NCI-H69 (cell line): ENCODE data around the gene GSE1.
A peak's percentile ranks its signal among the peaks of the same experiment; 100 is the strongest.

ENCODE experiments used
- DNase-seq: peaks from one replicate; lab custom pipeline; 2025; lab: John Stamatoyannopoulos, UW

Gene GSE1

DNA sequence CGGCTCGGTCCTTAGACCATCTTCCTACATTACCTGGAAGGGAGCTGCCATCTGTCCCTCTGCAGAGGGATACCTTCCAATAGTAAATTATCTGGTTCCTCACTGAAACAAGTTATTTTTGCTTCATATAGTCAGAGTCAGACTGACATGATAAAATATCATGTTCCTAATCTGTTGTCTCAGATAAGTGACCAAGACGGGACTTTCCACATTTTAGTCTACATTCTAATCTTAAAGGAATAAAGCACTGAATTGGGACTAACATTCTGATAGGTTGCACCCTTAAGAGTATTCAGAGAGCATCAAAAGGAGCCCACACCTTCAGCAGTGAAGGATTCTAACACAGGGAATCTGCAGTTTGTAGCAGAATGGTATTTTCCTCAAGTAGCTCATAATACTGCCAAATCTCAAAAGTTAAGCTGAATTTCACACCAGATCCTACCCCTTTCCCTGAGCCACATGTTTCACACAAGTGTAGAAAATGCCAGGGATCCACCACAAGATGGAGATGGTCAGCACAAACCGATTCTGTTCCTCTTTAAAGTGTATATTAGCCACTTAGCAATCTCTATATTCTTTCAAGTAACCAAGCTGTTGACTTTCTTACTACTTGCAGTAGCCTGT is 62.2 kb downstream of the GSE1 start:
- peak; percentile 15 for DNase-seq

DNA sequence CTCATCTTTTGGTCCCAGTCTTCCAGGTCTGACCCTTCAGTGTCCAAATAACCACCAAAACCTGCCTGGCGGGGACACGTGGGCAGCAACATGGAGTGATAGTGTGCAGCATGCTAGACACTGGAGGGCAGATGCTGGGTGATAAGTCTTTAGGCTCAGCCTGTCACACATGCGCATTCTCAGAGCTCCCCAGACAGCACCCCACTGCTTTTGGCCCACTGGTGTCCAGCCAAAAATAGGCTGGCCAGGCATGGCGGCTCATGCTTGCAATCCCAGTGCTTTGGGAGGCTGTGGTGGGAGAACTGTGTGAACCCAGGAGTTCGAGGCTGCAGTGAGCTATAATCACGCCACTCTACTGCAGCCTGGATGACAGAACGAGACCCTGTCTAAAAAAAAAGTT is 63.3 kb downstream of the GSE1 start:
- DNase-seq = no peak

DNA sequence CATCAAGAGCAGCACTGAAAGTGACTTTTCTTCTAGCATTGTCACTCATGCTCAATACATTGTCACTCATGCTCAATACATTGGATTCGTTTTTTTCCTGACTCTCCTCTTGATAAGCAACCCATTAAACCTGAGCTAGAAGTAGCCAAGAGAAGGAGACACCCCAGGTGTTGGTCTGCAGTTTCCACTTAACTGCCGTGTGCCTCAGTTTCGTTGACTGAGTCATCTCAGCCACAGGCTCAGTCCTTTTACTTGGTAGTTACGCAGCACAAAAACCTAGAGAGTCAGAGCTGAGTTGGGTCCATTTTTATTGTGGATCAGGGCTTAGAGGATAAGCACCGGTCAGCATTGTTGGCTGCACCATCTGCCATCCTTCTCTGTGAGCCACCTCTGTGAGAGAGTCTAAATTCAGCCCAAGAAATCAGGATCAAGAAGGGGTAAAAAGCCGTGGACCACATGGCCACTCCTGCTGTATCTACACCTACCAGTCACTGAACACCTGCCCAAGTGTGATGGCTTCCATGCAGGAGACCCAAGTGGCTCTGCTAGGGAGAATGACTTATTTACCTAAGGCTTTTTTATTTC is 64.4 kb downstream of the GSE1 start:
- DNase-seq = no peak

DNA sequence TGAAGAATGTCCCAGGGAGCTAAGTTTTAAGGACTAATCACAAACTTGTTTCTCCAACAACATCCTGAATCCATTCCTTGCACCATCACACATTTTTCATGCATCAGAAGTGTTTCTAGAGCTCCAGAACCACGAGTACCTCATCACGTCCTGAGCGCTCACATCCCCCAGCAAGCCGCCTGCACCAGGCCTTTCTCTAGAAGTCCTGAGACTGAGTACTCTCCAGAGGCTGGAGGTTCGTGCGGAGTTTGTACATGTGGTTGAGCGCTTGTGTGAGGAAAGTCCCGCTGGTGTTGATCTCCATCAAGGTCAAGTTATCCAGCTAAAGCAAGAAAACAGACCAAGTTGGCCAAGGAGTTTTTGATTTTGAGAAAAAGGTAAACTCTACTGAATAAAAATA is 64.9 kb downstream of the GSE1 start:
- DNase-seq = no peak

DNA sequence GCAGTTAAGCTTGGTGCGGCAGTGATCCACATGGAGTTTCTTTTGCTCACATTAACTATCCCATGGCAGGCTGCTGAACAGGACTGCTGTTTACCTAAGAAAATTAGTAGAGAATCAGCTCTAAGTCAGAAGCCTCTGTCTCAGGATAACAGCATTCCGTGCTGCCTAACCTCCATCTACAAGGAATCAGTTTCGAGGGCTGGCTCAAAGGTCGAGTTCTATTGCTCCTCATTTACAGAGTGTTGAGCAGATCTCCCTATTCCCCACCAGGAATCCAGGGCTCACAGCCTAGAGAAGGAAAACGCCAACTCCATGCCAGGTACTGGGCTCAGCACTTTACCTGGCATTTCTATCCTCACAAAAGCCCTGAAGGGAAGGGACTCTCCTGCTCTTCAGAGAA is 65.7 kb downstream of the GSE1 start:
- no peak for DNase-seq

DNA sequence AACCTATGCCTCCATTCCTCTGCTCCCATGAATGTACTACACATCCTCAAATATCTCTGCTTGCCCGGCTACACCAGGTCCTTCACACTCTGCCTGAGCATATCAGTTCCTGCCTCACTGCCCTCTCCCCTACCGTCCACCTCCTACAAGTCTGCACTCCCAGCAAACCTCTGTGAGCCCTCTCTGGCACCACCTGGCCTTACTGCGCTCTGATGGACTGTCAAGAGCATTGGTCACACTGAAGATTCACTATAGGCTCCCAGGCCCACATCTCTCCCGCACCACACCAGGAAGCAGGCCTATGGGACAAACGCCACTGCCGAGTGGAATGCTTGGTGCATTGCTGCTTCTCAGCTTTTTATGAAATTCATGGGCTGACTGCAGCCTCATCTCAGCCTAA is 66.7 kb downstream of the GSE1 start:
- no peak for DNase-seq

DNA sequence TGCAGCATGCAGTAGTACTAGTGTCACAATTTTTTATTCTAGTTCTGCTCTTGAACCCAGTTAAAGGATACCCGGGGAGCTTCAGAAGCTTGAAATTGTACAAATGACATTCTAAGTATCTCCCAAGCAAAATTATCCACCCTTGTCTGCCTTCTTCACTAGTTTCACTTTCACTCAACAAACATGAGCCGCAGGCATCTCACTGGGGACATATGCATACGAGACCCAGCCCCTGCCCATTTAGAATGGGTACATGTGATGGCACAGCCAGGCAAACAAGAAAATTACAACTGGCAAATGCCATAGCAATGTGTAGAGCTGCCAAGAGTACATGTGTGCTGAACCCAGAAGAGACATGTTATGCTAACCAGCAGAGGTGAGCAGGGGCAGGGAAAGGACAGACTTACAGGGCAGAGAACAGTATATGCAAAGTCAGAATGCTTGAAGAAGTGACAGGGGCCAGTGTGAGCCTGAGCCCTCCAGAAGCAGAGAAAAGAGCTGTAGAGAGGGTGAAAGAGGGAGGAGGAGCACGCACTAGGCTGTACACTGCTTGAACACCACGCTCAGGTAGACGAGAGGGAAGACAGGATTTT is 67.3 kb downstream of the GSE1 start:
- no peak for DNase-seq

DNA sequence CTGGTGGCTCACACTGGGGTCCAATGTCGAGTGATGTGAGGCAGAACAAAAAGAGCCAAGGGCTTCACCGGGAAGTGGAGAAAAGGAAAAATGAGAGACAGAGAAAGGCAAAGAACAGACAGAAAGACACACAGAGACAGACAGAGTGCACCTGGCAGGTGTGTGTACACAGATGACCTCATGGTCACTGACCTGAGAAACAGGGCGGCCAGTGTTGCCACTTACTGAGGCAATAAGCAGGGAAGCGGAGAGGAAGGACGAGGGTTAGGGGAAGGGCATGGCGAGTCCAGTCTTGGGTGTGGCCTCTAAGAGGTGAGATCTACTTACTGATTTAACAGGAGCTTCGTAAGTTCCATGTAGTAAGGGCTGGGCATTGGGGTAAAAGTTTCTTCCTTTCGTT is 68.1 kb downstream of the GSE1 start:
- DNase-seq = peak; percentile 16

DNA sequence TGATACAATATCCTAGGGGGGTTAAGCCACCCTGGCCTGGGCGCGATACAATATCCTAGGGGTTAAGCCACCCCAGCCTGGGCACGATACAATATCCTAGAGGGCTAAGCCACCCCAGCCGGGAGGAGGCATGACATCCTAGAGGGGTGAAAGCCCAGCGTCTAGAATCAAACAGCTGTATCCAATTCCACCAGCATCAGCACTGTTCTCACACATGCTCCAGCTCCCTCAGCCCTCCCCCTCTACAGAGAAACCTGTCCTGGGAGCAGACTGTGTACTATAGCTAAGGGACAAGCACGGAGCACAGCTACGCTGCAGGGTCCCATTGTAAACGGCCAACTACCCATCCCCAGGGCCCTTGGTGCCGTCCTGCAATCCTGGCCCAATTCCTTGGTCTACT is 69.4 kb downstream of the GSE1 start:
- no peak for DNase-seq

DNA sequence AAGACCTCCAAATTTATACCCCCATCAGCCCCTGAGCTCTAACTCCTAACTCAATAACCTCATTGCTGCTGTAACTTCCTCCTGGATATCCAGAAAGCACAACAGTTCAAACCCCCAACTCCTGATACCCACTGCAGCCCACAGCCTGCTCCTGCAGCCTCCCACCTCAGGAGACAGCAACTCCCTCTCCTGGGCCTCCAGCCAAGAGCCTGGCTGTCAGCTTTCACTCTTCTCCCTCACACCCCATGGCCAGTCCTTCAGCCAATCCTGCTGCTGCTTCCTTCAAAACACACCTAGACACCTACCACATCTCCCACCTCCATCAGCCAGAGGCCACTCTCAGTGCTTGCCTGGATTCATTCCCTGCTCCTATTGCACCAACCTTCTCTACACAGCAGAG is 70.2 kb downstream of the GSE1 start:
- peak; percentile 45 for DNase-seq

DNA sequence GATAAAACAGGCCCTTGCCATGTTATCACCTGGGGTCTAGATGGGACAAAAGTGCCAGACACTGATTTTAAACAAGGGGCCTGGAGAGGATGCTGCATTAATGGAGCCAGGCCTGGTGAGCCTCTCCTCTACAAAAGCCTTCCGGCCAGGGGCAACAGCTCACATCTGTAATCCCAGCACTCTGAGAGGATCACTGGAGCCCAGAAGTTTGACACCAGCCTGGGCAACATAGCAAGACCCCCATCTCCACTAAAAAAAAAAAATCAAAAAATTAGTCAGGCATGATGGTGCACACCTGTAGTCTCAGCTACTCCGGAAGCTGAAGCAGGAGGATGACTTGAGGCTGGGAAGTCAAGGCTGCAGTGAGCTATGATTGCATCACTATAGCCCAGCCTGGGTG is 72.1 kb downstream of the GSE1 start:
- DNase-seq = no peak

DNA sequence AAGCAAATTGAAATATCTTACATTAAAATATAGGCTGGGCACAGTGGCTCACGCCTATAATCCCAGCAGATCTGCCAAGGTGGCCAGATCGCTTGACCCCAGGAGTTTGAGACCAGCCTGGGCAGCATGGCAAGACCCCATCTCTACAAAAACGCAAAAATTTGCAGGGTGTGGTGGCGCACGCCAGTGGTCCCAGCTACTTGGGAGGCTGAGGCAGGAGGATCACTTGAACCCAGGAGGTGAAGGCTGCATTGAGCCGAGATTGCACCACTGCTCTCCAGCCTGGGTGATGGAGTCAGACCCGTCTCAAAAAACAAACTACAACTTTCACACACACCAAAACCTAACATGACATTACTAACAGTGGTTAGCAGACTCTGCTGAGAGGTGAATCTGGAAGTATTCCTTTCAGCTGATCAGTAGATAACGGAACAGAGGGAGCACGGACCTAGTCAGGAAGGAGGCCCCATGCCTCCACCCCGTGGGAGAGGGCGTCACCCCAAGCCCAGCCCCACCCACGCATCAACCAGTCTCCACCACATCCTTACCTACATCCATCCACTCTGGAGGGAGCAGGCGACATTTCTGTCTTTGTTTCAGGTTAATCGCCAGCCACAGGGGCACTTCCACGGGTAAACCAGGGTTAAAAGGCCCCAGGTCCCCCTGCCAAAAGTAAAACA is 73.9 kb downstream of the GSE1 start:
- DNase-seq = peak; percentile 30

DNA sequence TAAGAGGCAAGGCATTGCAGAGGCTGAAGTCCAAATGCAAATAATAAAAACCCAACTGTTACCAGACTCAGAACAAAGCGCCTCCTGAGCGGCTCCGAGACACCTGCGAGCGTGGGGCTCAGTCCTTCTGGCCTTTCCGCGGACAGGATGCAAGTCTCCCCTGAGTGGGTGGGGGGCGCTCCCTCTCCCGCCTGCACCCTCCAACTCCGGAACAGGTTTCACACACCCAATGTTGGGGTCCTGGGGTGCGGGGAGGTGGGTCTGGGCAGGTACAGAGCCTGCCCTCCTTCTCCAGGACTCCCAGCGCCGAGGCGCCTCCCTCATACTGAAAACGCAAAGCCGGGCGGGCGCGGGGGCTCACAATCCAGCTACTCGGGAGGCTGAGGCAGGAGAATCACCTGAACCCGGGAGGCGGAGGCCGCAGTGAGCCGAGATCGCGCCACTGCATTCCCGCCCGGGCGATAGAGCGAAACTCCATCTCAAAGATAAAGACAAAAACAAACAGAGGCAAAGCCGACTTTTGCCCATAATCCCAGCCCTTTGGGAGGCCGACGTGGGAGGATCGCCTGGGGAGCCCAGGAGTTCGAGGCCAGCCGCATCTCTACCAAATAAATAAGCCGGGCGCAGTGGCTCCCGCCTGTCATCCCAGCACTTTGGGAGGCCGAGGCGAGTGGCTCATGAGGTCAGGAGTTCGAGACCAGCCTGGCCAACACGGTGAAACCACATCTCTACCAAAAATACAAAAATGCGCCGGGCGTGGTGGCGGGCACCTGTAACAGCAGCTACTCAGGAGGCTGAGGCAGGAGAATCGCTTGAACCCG is 74.7 kb downstream of the GSE1 start:
- DNase-seq = peak; percentile 35

DNA sequence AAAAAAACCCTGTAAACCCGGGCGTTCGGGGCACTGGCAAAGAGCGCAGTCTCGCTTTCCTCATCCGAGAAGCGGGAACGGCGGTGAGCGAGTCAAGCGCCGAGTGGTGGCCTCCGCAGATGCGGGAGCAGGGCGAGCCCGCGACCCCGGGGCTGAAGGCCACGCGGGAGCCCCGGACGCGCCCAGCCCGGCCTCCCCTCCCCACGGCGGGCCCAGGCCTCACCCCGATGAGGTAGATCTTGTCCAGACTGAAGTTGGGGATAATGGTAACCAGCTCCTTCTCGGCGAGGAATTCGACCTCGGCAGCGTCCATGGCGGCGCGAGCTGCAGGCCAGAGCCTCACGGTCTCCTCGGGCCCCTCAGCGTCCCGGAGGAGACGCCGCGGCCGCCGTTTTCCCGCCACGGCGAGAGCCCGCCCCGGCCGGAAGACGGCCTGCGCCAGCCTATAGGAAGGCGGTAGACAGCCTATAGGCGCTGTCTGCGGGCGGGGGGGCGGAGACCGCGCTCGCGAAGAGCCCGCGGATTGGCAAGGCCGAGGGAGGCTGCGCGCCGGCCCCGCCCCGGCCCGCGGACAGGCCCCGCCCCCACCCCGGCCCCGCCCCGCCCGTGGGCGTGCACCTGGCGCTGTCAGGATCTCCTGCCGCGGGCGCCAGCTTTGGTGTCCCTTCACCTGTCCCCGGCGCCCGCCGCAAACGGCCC is 75.6 kb downstream of the GSE1 start, which contains the start of gene GINS2:
GINS2 (minus strand) TSS at position 369 of the 699 bp plus-strand sequence; CDS start at position 313, 56 bp downstream.
- DNase-seq = peak; percentile 94

DNA sequence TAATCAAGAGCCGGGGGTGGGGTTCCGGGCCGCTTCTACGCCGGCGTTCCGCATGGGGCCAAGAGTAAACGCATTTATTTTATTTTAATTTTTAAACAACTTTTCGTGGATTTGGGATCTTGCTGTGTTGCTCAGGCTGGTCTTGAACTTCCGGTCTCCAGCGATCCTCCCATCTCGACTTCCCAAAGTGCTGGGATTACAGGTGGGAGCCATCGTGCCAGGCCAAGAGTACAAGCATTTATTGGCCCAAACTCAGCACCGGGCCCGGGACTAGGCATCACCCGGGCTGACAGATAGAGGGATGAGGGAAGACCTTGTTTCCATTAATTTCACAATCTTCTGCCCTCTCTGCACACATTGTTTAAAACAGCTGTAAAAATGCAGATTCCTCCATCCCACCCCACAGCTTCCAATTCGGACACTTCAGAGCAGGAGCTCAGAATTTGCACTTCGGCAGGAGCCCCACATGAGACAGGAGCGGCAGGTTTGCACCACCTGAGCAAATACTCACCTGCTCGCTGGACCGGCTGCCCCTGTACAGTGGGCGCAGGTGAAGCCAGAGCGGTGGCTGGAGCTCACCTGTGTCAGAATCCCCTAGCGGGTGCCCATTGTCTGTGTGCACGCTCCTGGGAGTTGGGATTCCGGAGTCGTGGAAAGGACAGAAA is 76.3 kb downstream of the GSE1 start:
- peak; percentile 73 for DNase-seq

DNA sequence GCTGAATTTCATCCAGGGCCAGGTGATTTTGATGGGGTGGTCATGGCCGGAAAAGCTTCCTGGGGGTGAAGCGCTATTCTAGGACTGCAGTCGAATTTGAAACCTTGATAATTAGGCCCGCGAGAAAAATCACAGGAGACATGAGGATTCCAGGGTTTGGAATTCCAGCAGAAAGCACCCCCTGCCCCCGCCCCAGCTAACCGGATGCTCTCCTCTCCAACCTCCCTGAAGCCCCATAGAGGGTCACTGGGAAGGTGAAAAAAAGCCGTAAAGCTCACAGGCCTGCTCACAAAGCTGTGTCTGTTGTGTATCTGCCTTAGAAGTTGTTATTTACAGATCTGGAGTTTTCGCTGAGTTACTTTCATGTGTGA is 76.8 kb downstream of the GSE1 start:
- no peak for DNase-seq

DNA sequence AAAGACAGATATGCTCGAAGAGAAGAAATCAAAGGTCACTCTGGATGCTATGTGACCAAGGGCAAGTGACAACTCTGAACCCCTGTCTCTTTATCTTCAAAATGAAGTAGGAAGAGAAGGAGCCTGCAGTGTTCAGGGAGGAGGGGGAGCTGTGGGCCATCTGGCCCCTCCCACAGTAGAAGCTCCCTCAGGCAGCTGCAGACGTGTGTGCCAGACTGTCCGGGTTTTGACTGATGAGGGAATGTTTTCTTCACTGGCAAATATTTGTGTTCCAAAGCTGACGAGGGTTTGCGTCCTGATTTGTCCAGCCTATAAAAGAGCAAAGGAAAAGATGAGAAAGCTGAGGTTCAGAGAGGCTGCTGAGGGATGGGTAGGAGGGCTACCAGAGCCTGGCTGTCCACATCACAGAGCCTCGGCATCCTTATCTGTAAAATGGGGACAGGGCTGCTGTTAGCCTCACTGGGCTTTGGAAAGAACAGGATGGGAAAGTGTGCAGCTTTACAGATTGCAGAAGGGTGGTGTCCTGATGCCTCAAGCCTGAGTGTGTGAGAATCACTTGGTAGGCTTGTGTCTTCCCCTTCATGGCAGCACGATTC is 77.4 kb downstream of the GSE1 start:
- peak; percentile 59 for DNase-seq

DNA sequence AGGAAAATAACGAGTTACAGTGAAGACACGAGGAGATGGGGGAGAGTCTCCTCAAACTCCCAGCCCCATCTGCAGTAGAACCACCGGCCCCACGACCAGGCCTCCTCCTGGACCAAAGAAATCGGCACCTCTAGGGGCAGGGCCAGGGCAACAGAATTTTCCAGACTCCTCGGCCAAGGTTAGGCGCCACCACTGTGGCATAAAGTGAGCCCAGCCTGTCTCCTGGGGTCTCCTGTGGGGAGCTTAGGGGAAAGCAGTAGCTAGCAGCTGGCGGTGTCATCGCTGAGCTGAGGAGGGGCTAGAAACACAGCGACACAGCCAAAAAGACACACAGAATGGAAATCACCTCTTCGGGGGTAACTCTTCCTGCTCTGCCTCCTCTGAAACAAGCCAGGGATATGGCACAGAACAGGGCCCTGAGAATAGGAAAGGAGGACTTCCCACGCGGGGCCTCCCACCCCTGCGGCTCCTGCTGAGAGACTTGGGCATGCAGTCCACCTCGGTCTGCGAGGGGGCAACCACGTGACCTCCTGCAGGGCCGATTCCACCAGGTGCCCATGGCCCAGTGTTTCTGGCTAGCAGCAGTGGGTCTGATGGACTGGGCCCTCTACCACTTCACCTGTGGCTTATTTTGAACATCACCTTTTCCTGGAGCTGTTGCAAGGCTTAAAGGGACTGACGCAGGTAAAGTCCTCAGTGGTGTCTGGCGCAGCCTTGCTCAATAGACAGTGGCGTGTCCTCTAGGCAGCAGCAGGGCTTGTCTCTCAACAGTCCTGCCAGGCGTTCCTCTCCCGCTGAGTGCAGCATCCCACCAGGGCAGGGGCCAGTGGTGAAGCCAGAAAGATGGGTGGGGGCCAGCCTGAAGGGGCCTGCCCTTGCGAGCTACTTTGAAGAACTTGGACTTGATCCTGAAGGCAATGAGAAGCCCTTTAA is 82.3 kb downstream of the GSE1 start:
- DNase-seq = no peak

DNA sequence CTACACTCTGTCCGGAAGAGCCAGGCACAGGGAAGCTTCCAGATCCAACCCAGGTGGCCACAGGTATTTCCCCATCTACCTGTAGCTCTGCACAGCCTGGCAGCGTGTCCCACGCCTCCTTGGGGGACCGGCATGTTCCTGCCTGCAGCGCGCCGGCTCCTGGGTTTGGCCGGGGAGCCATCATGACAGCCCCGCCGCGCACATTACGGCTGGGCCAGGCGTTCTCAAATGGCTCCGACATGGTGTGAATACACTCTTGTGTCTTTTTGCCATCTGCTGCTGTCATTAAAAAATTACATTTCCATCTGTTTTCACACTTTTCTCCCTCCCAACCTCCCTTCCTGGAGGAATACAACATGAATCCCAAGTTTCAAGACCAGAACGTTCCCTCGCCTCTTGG is 83.7 kb downstream of the GSE1 start:
- no peak for DNase-seq

DNA sequence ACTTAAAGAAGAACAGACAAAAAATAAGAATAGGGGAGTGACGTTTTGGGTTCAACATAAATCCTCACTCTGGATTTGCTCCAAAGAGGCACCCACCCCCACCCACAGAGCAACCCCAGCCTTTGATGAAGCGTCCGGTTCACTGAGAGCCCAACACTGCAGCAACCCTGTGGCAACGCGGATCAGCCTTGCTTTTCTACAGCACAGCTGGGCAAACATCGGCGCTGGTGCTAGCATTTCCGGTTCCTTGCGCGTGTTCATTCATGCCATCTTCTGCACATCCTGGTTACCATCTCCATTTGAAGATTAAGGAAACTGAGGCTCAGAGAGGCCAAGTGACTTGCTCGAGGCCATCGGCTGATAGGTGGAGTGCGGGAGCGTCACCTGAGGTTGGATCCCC is 84.3 kb downstream of the GSE1 start:
- DNase-seq = peak; percentile 61
